GM18858 (cell line): Measurements from ENCODE around the gene CHRND.
A peak's percentile ranks its signal among the peaks of the same experiment; 100 is the strongest.

ENCODE experiments used
- ATAC-seq: cut with Tn5 transposase; IDR thresholded peaks from one replicate; pipeline ENCODE4 v1.9.1; 2021; ENCODE audit not compliant: unreplicated experiment

CHRND gene

GRCh38 chr2:232541195-232541960 lies 15.4 kb downstream of the CHRND start:
- ATAC-seq: no peak

GRCh38 chr2:232541961-232542714 lies 16.2 kb downstream of the CHRND start:
- no peak for ATAC-seq

GRCh38 chr2:232542715-232543467 lies 16.9 kb downstream of the CHRND start:
- ATAC-seq: no peak

- ATAC-seq: no peak
Measured at GRCh38 chr2:232543491-232543890, 17.5 kb downstream of the CHRND start.

- no peak for ATAC-seq
Measured at GRCh38 chr2:232543928-232544631, 18.1 kb downstream of the CHRND start.

- ATAC-seq: no peak
Measured at GRCh38 chr2:232544674-232545073, 18.7 kb downstream of the CHRND start.

- no peak for ATAC-seq
Measured at GRCh38 chr2:232545511-232546375, 19.8 kb downstream of the CHRND start.

GRCh38 chr2:232547991-232548390 lies 22.0 kb downstream of the CHRND start:
- ATAC-seq: no peak

- no peak for ATAC-seq
Measured at GRCh38 chr2:232549655-232550353, 23.8 kb downstream of the CHRND start.

- peak; percentile 89 for ATAC-seq
Measured at GRCh38 chr2:232550354-232551249, 24.6 kb downstream of the CHRND start, which contains the start of the genes EIF4E2 and TIGD1. Gene EIF4E2, plus strand, starts transcription at chr2:232550689. Its CDS starts 36 bp downstream, at chr2:232550725. Gene TIGD1, minus strand, starts transcription at chr2:232550557. Its CDS starts 675 bp downstream, at chr2:232549882.

- no peak for ATAC-seq
Measured at GRCh38 chr2:232551250-232551638, 25.3 kb downstream of the CHRND start.

- ATAC-seq: no peak
Measured at GRCh38 chr2:232551776-232552175, 25.8 kb downstream of the CHRND start.

- ATAC-seq: no peak
Measured at GRCh38 chr2:232556426-232556825, 30.5 kb downstream of the CHRND start.

- ATAC-seq: no peak
Measured at GRCh38 chr2:232562515-232563151, 36.7 kb downstream of the CHRND start.

- ATAC-seq: no peak
Measured at GRCh38 chr2:232563580-232563979, 37.6 kb downstream of the CHRND start.

GRCh38 chr2:232567721-232568120 lies 41.8 kb downstream of the CHRND start:
- no peak for ATAC-seq

GRCh38 chr2:232568161-232568560 lies 42.2 kb downstream of the CHRND start:
- ATAC-seq: no peak

GRCh38 chr2:232569541-232569940 lies 43.6 kb downstream of the CHRND start:
- ATAC-seq: no peak
